ENCODE measurements around the gene CLSTN3.
"Not testable (repeated sequence)": the region's sequence is repeated elsewhere in the genome, so short reads cannot be mapped to it uniquely, and the experiment has no call there.

The CLSTN3 gene

DNA sequence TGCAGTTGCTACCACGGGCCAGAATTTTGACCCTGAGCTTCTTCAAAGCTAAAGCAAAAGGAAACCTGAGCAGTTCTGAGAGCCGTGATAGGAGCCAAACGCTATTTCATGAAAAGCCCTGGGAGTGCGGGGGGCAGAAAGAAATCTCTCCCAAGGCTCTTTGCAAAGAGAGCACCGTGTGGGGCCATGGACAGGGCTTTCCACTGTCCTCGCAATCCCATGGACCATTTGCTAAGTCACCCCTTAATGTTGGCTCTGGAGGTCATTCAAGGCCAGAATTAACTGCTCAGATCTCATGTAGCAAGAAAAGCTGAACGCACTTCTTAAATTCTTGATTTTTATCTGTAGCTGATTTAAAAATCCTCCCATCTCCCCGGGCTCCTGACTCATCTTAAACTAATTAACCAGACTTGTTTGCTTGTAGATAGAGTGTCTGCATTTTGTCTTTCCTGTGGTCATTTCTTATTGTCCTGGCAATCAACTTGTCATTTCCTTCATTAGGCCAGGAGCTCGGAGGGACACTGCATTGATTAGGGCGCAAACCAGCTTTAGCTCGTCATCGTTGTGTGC lies 24.8 kb downstream of the CLSTN3 start:
- DNase-seq: no peak

DNA sequence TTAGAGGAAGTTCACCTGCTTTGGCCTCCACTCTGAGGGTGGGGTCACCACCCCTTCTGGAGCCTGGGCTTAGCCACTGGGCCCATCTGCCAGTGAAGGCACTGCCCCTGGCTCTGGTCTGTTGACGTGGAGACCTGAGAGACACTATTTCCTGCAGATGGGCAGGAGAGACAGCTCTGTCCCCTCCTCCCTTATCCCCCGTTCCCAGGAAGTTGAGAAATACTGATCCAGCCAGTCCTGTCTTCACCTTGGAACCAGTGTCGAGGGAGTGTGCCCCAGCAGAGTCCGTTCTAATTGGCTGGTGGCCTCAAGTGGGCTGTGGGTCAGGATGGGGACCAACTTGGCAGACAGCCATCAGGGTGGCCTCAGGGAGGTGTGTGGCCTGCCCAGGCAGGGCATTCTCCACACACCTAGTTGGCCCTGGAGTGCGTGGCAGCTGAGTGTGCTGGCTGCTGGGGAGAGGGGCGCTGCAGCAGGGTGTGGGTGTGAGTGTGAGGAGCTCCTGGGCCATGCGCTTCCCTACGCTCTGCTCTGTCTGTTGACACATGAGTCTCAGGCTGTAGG lies 25.4 kb downstream of the CLSTN3 start:
- DNase-seq: no peak

DNA sequence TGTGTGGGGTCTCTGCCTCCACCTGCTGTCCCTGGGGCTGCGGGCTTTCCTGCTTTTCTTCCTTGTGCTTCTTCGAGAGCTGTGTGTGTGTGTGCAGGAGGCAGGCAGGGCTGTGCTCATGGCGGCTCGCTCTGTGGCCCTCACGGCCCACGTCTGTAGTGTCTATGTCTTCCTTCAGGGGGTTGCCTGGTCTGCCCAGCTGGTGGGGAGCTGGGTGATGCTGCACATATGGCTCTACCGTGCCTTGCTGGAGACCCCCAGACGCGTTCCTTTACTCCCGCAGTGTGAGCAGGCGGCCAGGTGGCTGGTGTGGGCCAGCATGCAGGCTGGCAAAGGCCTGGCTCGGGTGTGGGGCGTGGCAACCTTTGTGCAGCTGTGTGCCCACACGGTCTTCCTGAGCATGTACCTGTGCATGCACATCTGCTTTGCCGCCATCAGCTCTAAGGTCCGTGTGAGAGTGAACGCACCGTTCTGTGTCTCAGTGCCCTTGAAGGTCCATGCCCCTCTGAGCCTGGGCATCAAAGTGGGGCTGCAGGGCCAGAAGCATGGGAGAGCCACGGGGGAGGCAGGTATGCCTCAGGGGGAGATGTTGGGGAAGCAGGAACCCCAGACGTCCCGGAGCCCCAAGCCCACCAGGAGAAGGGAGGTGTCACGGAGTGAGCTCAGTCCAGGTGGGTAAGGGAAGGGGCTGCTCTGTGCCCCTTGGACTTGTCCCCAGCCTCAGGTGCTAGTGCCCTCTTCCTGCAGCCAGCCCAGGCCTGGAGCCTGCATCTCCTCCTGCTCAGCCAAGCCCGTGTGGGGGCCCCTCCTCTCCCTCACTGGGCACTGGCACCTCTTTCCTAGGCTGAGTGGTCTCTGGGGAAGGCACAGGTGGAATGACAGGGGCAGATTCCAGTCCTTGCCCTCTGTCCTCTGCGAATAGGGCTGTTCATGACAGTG lies 26.4 kb downstream of the CLSTN3 start:
- DNase-seq: no peak

DNA sequence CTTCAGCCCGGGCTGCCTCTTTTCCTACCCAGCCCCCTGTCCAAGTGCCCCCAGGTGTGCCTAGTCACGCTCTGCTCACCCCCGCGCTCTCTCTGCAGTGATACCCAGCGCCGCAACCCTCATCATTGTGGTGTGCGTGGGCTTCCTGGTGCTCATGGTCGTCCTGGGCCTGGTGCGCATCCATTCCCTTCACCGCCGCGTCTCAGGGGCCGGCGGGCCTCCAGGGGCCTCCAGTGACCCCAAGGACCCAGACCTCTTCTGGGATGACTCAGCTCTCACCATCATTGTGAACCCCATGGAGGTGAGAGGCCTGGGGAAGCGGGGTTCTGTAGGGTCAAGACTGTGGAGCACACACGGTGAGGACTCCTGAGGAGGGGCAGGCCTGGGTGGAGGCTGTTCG lies 27.2 kb downstream of the CLSTN3 start:
- no peak for DNase-seq

DNA sequence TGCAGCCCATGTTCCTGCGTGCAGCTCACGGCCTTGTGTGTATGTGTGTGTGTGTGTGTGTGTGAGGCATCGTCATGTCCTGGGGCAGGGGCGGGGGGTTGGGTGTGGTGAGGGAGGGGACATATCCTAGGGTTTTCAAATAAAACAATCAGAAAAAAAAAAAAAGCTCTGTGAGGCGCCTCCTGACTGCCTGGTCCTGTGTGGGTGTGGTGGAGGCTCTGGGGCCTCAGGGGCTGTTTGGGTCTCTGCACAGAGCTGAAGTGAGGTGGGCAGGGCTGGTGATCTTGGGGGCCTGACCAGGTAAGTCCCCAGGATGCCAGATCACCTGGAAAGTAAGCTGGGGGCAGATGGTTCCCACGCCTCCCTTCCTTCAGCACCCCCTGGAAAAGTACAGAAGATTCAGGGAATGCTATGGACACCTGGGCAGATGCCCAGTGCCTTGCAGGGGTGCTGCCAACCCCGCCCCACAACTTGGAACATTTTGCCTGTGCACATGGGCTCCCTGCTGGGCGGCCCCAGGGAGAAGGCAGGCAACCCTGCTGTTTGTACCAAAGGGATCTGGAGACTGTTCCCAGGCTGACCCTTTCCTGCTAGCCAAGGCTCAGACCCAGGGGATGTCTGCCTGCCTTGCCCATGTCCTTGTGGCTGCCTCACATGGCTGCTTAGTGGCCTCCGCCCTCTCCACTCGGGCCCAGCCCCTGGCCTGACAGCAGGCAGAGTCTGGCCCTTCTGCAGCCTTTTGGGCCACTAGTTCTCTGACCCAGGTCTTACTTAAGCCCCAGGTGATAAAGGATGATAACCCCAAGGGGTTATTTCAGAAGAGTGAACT lies 28.8 kb downstream of the CLSTN3 start:
- DNase-seq: no peak

DNA sequence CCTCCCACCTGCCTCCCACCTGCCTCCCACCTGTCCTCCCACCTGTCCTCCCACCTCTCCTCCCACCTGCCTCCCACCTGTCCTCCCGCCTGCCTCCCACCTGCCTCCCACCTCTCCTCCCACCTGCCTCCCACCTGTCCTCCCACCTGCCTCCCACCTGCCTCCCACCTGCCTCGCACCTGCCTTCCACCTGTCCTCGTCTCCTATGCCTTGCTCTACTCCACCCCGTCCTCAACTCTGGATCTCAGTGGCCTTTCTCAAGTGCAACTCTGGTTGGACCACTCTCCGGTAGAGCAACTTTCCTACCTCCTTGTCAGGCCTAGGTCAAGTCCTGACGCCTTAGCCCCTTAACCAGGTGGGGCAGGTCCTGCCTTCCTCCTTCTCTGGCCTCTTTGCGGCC lies 30.0 kb downstream of the CLSTN3 start:
- no peak for DNase-seq

DNA sequence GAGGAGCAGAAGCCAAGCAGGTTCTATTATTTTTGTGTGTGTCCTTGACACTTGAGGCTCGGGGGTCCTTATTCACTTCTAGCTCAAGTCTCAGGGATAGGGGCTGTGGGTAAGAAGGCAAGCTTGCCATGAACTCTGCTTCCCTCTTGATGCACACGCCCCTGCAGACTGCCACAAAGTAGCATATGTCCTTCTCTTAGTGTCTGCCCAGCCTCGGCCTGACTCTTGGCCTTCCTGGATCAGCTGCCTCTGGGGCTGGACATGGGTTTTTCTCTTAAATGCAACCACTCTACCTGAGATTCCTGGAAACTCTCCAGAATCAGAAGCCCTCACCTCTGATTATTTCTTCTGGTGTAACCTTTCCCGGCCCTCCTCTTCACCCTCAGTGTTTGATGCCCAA lies 31.2 kb downstream of the CLSTN3 start:
- no peak for DNase-seq

DNA sequence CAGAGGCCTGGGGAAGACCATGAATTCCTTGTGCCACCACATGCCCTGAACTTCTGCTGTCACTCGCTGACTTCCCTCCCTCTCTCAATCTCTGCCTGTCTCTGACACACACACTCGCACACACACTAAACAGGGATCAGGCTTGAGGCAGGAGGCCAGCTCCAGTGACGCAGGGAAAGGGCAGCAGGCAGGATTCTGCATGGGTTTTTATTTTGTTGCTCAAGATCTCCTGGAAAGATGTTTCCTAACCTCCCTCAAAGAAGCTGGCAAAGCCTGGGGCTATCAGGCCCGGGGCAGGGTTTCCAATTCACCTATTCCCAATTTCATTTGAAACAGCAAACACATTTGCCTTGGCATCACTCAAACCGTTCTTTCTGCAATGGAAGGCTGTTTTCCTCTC lies 31.6 kb downstream of the CLSTN3 start:
- no peak for DNase-seq

DNA sequence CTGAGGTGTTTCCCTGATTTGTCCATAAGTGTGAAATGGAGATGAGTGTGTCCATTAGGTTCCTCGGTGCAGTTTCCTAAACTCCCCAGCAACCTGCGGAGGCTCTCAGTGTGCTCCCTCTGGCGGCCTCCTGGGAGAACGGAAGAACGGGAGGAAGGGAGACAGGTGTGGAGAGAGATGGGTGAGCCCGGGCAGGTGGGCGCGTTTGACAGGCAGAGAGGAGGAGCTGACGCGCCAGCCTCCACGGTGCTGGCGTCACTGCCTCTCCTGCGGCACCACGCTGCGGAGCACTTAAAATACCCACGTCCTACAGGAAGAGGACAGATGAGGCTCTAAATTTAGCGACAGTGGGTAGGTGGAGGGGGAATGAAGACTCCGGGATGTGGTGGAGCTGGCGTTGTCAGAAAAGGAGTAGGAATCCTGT lies 32.5 kb downstream of the CLSTN3 start:
- DNase-seq: peak; percentile 23

DNA sequence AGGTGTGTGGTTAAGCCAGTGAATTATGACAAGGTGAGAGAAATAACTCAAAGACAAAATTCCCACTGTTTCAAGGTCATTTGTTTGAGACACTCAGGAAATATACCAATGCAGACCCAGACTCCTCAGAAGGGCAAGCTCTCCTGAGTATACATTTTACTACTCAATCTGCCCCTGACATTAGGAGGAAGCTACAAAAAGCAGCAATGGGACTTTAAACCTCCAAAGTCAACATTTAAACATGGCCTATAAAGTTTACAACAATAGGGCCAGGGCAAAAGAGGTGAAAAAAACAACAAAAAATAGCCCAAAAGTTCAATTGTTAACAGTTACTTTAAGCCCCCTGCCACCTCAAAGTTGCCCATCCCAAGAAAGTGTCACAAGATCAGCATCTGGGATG lies 39.8 kb downstream of the CLSTN3 start:
- no peak for DNase-seq

DNA sequence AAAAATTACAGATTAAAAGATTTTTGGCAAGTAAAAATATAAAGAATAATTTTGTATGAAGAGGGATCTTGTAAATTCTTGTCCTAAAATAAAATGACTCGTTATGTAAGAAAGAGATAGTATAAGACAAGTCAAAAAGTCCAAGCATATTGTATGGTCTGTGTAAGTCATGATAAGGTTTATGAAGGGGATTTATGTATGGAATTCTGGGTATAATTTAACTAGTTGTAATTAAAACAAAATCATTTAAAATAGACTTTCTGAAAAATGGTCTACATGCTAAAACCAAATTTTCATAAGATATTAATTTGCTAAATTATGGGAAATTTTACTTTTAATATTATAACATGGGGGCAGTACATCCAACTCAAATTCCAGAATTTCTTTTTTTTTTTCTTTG lies 41.7 kb downstream of the CLSTN3 start:
- DNase-seq: no peak

DNA sequence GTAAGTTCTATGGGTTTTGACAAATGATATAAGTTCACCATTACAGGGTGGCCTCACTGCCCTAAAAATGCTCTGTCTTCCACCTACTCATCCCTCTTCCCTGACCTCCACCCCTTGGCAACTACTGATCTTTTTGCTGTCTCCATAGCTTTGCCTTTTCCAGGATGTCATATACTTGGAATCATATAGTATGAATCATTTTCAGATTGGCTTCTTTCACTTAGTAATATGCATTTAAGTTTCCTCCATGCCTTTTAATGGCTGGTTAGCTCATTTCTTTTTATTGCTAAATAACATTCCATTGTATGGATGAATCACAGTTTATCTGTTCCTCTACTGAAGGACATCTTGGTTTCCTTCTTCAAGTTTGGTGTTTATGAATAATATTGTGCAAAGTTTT lies 45.3 kb downstream of the CLSTN3 start:
- no peak for DNase-seq

DNA sequence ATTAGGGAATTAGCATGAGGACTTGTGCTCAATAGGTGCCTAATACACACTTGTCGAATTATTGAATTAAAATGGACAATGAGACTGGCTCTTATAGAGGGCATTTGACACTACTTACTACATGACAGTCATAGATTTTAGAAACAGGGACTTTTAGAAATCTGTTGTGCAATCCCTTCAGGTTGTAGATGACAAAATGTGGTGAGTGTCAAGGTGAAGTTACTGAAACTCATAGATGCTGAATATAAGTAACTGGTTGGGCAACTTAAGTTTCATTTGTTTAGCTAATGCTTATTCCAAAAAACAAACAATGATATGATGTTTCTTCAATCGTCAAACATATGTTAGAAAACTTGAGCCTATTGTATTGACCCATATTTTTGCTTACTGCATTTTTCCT lies 46.4 kb downstream of the CLSTN3 start:
- DNase-seq: no peak

DNA sequence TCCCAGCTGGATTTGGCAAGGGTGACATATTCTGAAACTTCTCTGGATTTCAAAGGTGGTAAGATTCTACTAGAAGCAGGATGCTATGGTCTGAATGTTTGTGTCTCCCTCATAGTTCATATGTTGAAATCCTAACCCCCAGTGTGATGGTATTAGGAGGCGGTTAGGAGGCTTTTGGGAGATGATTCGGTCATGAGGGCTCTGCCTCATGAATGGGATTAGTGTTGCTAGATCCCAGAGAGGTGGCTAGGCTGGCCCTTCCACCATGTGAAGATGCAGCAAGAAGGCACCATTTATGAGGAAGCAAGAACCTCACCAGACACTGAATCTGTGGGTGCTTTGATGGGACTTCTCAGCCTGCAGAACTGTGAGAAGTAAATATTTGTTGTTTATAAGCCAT lies 48.3 kb downstream of the CLSTN3 start:
- DNase-seq: no peak

DNA sequence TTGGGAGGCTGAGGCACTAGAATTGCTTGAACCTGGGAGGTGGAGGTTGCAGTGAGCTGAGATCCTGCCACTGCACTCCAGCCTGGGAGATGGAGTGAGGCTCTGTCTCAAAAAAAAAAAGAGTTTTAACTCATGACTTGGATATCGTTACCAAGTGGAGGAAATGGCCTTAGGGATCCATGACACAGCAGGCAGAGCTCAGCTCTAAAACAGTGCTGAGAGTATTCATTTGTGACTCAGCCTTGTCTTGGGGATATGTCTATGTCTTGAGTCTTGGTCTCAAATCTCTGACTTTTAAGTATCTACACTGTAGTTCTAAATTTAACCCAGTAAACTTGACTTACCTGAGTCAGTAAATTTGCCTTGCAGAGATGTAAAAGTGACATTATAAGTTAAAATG lies 50.5 kb downstream of the CLSTN3 start:
- DNase-seq: no peak

DNA sequence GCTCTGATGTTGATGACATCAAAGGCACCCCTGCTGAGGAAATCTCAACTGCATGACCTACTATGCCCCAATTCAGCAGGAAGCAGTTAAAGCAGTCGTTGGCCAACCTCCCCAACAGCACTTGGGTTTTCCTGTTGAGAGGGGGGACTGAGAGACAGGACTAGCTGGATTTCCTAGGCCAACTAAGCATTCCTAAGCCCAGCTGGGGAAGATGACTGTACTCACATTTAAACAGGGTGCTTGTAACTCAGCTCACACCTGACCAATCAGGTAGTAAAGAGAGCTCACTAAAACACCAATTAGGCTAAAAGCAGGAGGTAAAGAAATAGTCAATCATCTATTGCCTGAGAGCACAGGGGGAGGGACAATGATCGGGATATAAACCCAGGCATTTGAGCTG lies 55.9 kb downstream of the CLSTN3 start:
- DNase-seq: not testable (repeated sequence)

DNA sequence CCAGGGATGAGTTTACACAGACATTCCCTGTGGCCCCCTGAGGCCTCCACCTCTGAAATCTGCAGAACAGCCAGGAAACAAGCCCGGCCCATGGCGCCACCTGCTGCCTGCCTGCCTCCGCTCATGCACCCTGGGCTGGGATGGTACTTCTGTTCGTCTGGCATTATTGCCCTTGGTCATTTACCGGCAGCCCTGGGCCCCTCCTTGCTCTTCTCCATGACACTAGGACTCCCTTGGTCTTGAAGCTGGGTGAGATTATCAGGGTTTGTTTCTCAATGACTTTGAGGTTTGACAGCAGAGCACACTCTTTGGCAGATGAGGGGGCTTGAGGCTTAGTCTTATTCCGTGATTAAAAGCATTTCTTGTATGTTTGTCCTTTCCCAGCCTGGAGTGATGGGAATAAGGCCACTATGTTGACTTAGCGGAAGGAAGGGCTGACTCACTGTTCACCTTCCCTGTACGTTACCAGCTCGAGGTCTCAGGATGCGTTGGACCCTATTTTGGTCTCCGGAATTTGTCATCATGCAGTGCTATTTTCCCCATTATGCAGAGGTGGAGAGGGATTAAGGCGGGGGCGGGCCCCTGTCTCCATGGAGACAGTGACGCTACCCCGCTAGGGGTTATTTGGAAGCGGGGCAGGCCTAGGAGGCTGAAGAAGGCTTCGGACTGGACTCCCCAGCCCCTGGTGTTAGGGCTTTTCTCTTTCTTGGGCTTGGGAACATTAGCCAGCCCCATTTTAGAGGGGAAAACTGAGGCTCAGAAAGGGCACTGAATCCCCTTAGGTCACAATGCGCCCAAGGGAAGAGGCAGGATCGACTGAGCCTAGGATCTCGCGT lies 58.6 kb downstream of the CLSTN3 start:
- DNase-seq: peak; percentile 73

DNA sequence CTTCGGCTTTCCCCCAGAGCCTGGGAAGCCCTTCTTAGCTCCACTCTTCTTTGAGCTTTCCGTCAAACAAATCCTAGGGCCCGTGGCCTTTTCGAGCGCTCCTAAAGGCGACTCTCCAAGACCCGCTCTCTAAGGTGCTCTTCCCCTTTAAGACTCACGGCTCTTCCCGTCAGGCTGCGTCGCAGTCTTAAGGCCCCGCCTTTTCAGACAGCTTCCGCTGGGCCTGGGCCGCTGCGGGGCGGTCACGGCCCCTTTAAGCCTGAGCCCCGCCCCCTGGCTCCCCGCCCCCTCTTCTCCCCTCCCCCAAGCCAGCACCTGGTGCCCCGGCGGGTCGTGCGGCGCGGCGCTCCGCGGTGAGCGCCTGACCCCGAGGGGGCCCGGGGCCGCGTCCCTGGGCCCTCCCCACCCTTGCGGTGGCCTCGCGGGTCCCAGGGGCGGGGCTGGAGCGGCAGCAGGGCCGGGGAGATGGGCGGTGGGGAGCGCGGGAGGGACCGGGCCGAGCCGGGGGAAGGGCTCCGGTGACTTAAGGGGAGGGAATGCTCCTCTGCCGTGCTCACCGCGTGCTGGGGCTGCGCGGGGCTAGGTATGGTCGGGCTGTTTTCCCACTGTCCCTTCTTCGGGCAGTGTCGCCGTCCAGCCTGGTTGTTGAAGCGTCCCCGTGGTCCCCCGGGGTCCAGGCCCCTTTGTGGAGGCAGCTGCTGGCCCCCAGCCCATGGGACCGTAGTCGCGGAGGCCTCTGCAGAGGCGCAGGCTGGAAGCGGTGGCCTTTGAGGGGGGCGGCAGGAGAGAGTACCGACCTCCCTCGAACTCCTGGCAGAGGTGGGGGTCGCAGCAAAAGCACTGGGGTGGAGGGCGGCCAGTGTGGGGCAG lies 59.5 kb downstream of the CLSTN3 start, which contains the start of gene PEX5:
TSS of gene PEX5 (plus strand) at position 289 of the 870 bp plus-strand sequence. CDS start 692 bp downstream, outside the sequence.
- DNase-seq: peak; percentile 84

DNA sequence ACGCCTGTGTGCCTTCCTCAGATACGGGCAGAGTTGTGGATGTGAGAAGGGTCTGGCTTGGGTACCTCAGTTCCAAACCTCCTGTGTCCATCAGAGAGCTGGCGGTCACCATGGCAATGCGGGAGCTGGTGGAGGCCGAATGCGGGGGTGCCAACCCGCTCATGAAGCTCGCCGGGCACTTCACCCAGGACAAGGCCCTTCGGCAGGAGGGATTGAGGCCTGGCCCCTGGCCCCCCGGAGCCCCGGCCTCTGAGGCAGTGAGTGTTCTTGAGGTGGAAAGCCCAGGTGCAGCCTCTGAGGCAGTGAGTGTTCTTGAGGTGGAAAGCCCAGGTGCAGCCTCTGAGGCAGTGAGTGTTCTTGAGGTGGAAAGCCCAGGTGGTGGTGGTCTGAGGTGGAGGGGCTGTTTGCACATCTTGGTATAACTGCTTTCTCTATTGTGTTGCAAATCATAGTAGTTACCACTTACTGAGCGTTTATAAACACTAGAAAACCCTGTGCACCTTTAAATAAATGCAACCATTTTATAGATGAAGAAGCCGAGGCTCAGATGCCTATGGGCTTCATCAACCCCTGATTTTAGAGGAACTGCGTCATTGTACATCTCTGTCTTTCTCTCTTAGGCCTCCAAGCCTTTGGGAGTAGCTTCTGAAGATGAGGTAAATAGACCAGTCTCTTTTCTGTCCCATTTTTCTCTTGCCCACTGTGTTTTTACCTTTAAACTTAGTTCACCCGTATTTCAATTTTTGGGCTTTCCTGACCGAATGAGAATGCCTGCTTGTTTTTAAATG lies 60.3 kb downstream of the CLSTN3 start:
- DNase-seq: no peak

DNA sequence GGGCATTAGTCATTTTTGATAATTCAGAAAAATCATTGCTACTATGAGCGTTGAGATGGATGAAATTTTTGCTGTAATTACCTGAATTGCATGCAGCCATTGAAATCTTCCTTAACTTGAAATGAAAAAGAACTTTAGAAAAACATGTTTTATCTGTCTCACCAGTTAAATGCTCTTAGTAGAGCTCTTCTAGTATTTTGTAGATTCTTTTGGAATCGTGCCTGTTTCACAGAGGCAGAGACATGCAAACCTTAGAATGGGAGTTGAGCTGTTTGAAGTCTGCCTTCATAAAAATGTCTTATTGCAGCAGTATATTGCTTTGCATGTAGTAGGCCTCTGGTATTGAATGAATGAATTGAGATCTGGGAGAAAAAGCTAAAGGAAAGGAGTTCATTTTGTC lies 63.5 kb downstream of the CLSTN3 start:
- no peak for DNase-seq

Measured in stimulated activated CD4-positive, alpha-beta T cell treated with anti-CD3 and anti-CD28 coated beads, Interleukin-4, amount 100 ng/mL, for 24 hours (primary cell).